Loucy (cell line): ENCODE measurements around the gene WDR64.

Experiments used
- CTCF ChIP-seq: fragments of 200-600 bp; sonication (generic); conservative IDR thresholded peaks from 2 replicates; pipeline ENCODE4 v1.5.1; 2014; ENCODE audit warnings: mild to moderate bottlenecking, antibody characterized with exemption, low read length
- EZH2phosphoT487 ChIP-seq: fragments of 200-600 bp; IDR thresholded peaks from 2 replicates; pipeline ENCODE4 v1.6.1; 2018; ENCODE audit warnings: antibody characterized with exemption, mild to moderate bottlenecking, moderate library complexity, borderline replicate concordance

GRCh38 chr1:241822846-241823245 is 170.8 kb downstream of the WDR64 start:
- TF ChIP-seq CTCF, result no peak
- TF ChIP-seq EZH2phosphoT487, result no peak
